GM21737 (cell line): Measurements from ENCODE around the gene SOX5.
"Not testable (repeated sequence)": the region's sequence is repeated elsewhere in the genome, so short reads cannot be mapped to it uniquely, and the experiment has no call there.

ENCODE experiments used
- ATAC-seq: cut with Tn5 transposase; IDR thresholded peaks from one replicate; pipeline ENCODE4 v1.9.1; 2021; ENCODE audit warnings: mild to moderate bottlenecking, moderate library complexity; ENCODE audit not compliant: unreplicated experiment

Gene SOX5

DNA sequence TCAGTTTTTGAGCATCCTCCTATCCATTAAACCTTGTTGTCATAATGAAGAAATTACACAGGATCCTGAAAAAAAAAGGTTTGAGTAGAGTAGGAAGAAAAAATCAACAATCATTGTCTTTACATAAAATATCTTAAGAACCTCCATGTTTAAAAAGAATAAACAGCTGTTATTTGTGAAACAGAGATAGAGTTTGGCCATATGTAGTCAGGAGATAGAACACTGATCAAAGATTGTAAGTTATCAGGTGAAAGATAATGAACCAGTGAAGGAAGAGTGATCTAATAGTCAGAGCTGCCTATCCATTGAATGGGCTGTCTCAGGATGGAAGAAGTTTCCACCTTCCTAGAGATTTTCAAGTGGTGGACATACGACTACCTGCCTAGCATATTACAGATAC lies 397.1 kb downstream of the SOX5 start:
- ATAC-seq, result no peak

DNA sequence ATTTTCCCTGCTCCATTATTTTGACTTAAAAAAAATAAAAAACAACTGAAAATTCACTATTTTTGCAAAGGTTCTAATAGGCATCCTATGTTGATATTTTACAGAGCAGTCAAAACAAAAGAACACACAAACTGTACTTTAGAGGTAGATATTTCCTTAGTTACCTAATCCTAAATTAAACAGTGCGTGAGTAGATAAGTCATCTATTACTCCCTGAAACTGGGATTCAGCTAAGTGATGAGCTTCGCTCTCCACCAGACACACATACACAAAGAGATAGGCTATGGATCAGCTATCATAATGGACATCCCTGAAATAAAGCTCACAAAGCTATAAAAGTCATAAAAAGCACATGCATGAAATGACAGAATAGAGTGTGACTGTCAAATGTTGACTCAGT lies 398.7 kb downstream of the SOX5 start:
- ATAC-seq, result no peak

DNA sequence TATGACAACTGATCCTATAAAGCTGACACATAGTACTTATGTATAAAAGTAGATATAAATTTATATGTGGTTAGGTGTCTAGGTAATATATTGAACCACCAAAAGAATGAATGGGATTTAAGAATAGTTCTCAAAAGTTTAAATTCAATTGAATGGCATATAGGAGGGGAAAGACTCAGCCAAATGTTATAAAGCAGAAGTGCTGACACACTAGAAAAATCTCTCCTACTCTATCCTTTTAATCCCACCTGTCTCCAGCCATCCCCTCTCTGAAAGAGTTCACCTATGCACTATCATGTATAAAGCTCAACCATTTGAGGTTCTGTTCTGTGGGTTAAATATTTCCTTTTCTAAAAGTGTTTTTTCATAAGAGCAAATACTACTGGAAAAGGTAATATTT lies 400.7 kb downstream of the SOX5 start:
- ATAC-seq, result no peak

DNA sequence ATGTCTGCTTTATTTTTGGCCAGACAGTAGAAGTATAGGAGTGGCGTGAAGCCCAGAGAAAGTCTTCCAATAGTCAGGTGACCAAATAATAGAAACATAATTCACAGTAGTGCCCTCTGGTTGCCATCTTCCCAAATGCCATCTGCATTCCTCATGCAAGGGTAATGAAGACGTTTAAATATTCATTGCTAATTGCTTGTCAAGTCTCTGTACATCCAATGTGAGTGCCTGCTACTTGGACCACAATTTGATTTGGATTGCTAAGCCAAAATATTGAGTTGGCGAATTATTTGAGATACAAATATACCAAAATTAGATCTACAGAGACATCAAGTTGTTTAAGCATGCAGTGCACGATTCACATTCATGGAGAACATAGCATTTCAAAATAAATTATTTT lies 402.7 kb downstream of the SOX5 start:
- no peak for ATAC-seq

DNA sequence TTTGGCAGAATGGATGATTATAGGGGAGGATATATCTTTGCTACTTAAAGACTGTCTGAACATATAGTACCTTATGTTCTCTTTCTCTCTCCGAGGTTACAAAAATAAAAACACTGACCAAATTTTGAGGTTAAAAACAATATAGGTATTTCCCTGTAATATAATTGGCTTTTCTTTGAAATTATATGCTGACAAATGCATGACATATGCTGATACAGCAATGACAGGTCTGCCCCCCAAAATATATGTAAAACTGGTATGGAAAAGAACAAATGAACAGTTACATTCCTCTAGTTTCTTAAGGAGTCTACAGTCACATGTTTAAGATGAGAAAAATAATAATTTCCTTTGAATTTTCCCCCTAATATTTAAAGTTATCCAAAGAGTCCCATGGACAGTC lies 405.7 kb downstream of the SOX5 start:
- ATAC-seq, result no peak

DNA sequence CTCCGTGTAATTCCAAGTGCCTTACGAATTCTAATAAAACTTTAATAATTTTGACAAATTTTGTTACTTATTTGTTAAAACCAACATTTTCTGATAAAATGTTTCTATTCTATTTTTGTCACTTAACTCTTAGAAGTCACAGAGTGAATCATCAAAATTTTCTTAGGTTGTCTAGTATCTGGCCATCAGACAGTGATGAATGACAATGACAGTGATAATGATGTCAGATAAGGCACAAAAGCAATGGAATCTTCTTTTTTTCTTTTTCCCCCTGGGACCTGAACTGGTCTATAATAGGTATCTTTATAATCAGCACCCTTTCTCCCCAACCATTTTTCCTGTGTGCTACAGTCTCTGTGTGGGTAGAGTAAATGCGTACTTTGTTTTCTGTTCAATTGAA lies 407.3 kb downstream of the SOX5 start:
- no peak for ATAC-seq

DNA sequence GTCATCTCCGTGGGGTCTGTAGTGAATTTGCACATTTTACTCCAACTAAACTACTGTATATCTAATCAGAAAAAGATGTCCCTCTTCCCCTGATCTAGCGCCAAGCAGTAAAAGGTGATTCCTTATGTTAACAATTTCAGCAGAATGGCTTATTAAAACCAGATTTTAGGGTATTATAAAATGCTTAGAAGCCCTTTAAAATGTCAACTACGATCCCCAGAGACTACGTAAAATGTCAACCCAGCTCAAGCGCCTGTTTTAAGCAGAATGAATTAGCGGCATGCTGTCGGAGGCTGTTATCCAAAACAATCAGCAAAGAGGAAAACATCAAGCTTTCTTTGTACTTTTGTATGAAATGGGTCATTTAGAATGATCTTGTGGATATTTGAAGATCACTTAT lies 408.9 kb downstream of the SOX5 start:
- no peak for ATAC-seq

DNA sequence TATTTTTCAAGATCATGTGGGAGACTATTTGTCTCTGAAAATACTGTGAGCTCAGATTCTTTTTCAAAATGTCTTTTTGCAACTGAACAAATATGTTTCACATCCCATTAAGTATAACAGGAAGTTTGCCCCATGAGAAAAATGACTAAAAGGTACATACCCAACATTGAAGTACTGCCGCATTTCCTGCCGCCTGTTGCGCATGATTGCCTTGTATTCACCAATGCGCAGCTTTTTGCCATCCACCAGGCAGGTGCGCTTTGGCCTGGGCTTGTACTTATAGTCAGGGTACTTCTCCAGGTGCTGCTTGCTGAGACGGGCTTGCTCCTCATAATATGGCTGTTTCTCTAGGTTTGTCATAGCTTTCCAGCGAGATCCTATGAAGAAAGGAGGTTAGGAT lies 413.2 kb downstream of the SOX5 start:
- ATAC-seq, result peak; percentile 94

DNA sequence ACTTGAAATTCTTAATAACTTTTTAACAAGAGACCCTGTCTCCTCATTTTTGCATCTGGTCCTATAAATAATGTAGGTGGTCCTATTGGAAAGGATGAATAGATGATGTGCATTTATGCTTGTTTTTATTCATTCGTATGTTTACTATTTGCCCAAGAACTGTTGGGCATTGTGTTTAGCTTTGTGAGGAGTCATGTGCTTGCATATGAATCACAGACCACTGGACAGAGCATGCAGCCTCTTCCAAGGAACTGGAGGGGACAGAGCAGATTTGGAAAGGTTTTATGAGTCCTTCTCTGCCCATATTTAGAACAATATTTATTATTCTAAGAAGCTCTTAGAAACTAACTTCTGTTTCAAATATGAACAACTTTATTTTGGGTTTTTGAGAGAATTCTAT lies 414.0 kb downstream of the SOX5 start:
- ATAC-seq, result no peak

DNA sequence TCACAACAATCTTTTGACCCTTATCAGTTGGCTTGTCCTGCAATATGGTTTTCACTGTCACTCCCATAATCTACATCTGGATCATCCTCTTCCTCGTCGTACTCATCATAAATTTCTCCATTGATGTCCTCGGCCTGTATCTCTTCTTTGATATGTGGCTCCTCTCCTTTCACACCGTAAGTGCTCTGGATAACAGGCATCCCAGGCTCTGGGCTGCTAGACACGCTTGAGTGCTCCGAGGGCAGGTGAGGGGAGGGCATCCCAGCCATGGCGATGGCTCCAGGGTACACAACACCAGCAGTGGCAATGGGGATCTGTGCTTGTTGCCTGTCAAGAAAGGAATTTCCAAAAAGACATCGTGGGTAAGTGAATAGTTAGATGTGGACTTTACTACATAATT lies 415.3 kb downstream of the SOX5 start:
- no peak for ATAC-seq

DNA sequence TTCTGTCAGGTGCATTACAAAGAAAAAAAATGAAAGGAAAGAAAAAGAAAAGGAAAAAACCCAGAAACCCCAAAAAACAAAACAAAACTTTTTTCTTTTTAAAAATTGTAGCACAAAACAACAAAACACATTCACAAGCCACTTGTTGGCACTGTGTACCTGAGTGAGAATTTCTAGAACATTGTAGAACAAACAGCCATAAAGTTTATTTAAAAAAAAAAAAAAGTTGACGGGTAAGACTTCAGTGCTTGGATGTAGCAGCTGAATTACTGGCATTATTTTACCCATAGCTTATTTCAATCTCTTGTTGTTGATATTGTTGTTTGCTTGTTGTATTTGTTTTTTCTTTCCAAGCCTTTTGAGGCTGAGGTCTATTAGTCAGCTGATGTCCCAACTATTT lies 415.8 kb downstream of the SOX5 start:
- ATAC-seq, result no peak

DNA sequence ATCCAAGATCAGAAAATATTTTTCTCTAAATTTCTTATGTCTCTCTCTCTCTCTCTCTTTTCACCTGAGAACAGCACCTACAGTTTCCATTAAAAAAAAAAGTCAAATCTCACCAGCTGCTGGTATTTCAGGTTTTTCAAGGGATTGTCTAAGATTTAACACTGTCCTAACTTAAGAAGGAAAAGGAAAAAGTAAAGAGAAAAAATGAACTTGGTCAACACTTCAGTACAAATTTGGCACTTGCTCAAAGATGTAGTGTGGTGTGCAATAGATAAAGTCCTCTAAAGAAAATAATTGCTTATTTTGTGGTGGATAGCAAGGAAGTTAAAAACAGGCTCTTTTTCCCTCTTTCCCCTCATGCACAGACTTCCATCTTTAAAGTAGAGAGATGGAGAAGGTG lies 416.2 kb downstream of the SOX5 start:
- no peak for ATAC-seq

DNA sequence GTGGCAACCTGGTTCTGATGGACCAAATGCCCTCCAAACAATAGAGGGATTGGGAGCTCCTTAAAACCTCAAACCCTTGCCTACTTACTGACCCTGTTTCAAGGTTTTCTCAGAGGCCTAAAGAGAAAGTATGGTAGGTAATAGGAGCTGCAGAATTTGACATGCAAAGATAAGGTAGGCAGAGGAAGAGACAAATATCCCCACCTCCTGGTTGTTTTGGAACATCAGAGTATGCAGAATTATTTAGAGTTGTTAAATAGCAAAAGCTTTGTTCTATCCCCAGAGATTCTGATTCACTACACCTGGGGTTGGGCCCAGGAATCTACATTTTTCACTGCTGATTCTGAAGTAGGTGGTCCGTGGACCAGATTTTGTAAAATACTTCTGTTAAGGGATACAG lies 421.2 kb downstream of the SOX5 start:
- ATAC-seq, result no peak

DNA sequence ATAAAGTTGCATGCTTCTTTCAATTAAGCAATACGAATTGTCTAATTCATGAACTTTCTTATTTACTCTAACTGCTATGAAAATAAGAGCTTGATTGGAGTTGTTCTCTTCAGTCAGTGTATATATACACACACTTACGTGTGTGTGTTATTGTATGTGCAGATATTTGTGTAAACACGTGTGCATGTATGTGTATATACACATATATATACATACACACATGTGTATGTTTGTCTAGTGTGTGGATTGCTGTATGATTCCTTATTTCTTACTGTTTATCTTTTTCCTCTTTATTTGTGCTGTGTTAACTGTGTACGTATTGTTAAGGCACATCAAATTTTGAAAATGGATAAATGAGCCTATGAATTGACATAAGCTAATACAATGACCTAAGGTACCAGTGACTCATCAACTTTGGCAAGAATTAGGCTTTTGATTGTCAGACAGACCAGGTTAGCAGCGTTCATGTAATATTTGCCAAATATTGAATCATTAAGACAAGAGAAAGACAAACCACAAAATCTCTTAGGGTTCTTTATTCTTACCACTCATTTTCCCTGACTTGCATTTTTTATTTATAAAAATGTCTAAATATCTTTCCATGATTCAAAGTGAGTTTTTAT lies 423.9 kb downstream of the SOX5 start:
- ATAC-seq, result no peak

DNA sequence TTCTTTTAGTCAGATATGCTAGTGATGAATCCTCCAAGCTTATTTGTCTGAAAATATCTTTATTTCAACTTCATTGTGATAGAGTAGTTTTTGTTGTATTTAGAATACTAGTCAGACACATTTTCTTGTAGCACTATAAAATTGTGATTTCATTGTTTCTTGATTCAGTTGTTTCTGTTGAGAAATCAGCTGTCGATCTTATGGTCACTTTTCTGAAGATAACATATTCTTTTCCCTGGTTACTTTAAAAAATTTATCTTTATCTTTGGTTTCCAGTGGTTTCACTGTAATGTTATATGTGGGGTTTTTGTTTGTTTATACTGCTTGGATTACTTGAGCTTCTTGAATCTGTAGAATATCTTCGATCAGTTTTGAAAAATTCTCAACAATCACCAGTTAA lies 426.1 kb downstream of the SOX5 start:
- no peak for ATAC-seq

DNA sequence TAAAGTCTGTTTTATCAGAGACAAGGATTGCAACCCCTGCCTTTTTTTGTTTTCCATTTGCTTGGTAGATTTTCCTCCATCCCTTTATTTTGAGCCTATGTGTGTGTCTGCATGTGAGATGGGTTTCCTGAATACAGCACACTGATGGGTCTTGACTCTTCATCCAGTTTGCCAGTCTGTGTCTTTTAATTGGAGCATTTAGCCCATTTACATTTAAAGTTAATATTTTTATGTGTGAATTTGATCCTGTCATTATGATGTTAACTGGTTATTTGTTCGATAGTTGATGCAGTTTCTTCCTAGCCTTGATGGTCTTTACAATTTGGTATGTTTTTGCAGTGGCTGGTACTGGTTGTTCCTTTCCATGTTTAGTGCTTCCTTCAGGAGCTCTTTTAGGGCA lies 430.0 kb downstream of the SOX5 start:
- ATAC-seq, result not testable (repeated sequence)

DNA sequence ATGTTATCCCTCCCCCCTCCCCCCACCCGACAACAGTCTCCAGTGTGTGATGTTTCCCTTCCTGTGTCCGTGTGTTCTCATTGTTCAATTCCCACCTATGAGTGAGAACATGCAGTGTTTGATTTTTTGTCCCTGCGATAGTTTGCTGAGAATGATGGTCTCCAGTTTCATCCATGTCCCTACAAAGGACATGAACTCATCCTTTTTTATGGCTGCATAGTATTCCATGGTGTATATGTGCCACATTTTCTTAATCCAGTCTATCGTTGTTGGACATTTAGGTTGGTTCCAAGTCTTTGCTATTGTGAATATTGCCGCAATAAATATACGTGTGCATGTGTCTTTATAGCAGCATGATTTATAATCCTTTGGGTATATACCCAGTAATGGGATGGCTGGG lies 433.7 kb downstream of the SOX5 start:
- not testable (repeated sequence) for ATAC-seq

DNA sequence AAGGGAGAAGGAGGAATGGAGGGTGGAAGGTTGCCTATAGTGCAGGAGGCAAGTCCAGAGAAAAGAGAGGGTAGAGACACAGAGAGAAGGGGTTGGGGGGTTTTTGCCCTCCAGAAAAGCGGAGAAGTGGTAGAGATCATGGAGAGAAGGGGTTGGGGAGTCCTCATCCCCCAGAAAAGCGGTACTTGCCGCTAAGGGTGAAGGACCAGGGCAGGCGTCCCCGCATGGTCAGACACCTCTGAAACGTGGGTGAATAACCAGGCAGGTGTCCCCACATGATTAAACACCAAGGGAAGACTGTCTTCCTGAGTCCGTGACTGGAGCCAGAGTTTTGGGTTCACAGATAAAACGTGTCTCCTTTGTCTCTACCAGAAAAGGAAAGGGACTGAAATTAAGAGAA lies 439.0 kb downstream of the SOX5 start:
- no peak for ATAC-seq

DNA sequence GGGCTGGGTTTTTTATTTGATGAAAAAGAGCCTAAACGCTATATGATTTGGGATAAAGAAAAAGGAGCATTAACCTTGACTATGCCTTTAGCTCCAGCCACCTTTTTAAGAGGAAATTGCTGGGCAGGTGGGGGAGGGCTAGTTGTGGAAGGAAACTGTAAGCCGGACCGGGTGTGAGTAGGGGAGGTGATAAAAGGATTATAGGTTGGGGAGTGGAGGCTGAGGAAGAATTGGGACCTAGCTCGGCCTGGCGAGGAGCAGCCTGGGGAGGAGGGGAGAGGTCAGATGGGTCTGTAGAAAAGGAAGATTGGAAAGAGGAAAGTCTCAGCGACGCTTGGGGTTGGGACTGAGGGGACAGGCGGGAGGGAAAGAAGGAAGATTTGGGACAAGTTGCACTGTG lies 439.6 kb downstream of the SOX5 start:
- ATAC-seq, result not testable (repeated sequence)

DNA sequence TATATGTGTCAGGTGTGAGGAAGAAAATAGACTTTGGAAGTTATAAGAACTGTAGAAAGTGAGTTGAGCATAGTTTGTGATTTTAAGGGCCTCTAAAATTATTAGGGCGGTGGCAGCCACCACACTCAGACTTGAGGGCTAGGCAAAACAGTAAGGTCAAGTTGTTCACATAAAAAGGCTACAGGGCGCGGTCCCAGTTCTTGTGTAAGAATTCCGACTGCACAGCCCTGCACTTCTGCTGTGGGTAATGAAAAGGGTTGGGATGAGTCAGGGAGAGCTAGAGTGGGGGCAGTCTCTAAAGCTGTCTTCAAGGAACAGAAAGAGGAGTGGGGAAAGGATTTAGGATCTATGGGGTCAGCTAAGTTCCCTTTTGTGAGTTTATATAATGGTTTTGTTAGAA lies 441.7 kb downstream of the SOX5 start:
- ATAC-seq, result not testable (repeated sequence)

DNA sequence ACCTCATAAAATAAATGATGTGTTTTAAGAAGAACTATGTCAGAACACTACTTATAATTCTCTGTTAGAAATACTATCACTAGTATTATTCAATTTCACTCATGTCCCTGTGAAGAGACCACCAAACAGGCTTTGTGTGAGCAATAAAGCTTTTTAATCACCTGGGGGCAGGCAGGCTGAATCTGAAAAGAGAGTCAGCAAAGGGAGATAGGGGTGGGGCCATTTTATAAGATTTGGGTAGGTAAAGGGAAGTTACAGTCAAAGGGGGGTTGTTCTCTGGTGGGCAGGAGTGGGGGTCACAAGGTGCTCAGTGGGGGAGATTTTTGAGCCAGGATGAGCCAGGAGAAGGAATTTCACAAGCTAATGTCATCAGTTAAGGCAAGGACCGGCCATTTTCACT lies 443.7 kb downstream of the SOX5 start:
- ATAC-seq, result not testable (repeated sequence)

DNA sequence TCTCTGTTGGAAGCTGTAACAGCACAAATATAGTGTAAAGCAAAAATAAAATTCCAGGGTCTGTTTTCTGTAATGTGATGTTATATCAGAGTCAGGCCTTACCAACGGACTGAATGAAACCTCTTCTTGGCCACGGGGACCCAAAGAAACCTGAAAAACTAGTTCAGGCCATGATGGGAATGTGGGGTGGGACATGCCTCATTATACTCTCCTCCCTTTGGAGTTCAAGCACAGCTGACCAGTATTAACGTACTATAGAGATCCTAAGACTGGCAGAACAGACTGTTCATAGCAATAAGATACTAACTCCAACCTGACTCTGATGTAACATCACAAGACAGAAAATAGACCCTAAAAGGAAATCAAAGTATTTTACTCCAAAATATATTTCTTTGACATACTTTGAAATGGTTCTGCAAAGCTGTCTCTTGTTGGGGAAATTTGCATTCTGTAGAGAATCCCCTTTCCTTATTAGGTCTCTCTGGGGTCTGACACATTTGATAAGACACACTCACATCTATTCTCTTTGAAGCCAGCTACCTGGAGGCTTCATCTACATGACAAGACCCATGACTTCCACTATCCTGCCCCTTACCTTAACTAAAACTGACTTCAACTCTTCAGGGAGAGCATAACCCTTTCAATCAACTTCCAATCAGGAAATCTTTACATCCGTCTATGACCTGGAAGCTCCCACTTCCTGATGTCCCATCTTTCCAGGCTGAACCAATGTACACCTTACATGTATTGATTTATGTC lies 444.6 kb downstream of the SOX5 start:
- ATAC-seq, result no peak

DNA sequence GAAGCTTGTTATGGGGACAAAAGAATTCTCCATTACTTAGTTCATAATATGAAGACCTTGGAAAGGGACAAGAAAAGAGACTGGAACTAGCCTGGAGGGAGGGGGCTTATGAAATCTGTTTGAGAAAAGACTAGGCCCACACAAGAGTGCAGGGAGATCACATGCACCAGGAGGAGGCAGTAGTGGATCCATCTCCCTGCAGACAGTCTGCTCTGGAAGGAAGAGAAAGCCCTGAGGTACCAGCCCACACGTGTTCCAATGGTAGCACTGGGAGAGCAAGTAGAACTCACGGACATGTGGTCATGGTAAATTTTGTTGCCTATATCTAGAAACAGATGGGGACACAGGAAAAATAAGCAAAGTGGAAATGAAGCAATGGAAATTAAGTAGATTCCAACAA lies 445.4 kb downstream of the SOX5 start:
- ATAC-seq, result no peak
